BE2C (cell line): ENCODE data around the gene RPP30.
"Not testable (repeated sequence)": the region's sequence is repeated elsewhere in the genome, so short reads cannot be mapped to it uniquely, and the experiment has no call there.

ENCODE experiments used
- DNase-seq: peaks from one replicate; pipeline ENCODE4 v3.0.0-alpha.2; 2020
- H3K27me3 ChIP-seq: fragments of 250-450 bp; sonication (Bioruptor Pico); 2 replicates; pipeline ENCODE4 v1.5.1; 2020; ENCODE audit warnings: mild to moderate bottlenecking
- H3K36me3 ChIP-seq: fragments of 250-450 bp; sonication (Bioruptor Pico); 2 replicates; pipeline ENCODE4 v1.5.1; 2020; ENCODE audit warnings: mild to moderate bottlenecking
- H3K4me1 ChIP-seq: fragments of 250-450 bp; sonication (Bioruptor Pico); 2 replicates; pipeline ENCODE4 v1.5.1; 2020
- H3K4me3 ChIP-seq: 2 replicates; pipeline ENCODE4 v1.5.1; 2011; ENCODE audit warnings: low read depth, low read length
- H3K9me3 ChIP-seq: fragments of 250-450 bp; sonication (Bioruptor Pico); 2 replicates; pipeline ENCODE4 v1.5.1; 2020
- TF ChIP-seq, protein P1 (sequence below): IDR thresholded peaks from 2 replicates; pipeline ENCODE4 v1.5.1; 2012; ENCODE audit warnings: mild to moderate bottlenecking, low read depth, low read length

RPP30 gene

GRCh38 chr10:90880059-90880719 is 8.4 kb downstream of the RPP30 start:
- DNase-seq, H3K4me3 ChIP-seq, H3K27me3 ChIP-seq, H3K4me1 ChIP-seq, H3K9me3 ChIP-seq: not testable (repeated sequence)
- TF ChIP-seq, protein P1, sequence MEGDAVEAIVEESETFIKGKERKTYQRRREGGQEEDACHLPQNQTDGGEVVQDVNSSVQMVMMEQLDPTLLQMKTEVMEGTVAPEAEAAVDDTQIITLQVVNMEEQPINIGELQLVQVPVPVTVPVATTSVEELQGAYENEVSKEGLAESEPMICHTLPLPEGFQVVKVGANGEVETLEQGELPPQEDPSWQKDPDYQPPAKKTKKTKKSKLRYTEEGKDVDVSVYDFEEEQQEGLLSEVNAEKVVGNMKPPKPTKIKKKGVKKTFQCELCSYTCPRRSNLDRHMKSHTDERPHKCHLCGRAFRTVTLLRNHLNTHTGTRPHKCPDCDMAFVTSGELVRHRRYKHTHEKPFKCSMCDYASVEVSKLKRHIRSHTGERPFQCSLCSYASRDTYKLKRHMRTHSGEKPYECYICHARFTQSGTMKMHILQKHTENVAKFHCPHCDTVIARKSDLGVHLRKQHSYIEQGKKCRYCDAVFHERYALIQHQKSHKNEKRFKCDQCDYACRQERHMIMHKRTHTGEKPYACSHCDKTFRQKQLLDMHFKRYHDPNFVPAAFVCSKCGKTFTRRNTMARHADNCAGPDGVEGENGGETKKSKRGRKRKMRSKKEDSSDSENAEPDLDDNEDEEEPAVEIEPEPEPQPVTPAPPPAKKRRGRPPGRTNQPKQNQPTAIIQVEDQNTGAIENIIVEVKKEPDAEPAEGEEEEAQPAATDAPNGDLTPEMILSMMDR, result peak; percentile 60
- H3K36me3 ChIP-seq, result peaks cover 19% of the 10 kb centered on the region

DNA sequence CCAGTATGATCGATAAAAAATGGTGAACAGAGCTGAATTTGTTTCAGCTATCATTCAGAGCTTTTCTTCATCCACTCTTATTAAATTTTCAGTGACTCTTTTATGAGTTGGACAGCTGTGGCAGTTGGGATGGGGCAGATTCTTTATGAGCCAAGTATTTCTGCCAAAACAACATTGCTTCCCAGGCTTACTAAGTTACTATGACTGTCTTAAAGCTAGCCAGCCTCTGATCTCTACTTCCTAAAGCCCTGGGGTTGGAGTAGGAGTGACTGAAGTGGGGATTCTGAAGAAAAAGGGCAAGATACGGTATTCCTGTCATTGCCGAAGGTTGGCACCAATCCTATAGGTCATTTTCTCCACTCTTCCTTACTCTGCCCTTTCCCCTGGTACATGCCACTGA is 12.7 kb downstream of the RPP30 start:
- H3K36me3 ChIP-seq, result peaks cover 48% of the 10 kb centered on the region
- TF ChIP-seq, protein P1, result no peak
- DNase-seq, result no peak

DNA sequence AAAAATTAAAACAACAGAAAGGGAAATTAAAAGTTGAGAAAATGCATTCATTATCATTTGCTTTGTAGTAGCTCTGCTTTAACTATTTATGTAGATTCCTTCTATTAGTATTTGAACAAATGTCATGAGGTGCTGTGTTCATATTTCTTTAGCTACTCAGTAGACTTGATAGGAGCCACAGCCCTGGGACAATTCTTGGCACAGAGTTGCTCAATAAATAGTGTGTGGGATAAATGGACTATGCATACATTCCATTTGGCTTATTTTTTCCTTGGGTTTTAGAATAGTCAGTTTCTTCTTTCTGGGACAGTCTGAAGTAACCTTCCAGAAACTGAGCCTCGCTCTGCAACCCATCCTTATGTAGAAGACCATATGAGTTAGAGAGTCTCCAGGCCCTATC is 13.4 kb downstream of the RPP30 start:
- DNase-seq, result no peak
- TF ChIP-seq, protein P1, result no peak
- Histone ChIP-seq H3K4me1 (no peaks in the 10 kb centered on the region), H3K27me3 (no peaks in the 10 kb centered on the region), H3K4me3 (no peak overlapping the region), H3K9me3 (no peaks in the 10 kb centered on the region), H3K36me3 (peaks cover 52% of the 10 kb centered on the region)

More for the DNA sequence above, 12.7 kb downstream of the RPP30 start:
- no peaks in the 10 kb centered on the region for H3K27me3 ChIP-seq
- no peaks in the 10 kb centered on the region for H3K4me1 ChIP-seq
- no peaks in the 10 kb centered on the region for H3K9me3 ChIP-seq
- no peak overlapping the region for H3K4me3 ChIP-seq

GRCh38 chr10:90887555-90887954 is 15.8 kb downstream of the RPP30 start:
- no peak overlapping the region for H3K4me3 ChIP-seq
- DNase-seq, result no peak
- TF ChIP-seq, protein P1, result no peak
- peaks cover 58% of the 10 kb centered on the region for H3K36me3 ChIP-seq
- no peaks in the 10 kb centered on the region for H3K27me3 ChIP-seq
- H3K4me1 ChIP-seq, result no peaks in the 10 kb centered on the region
- H3K9me3 ChIP-seq, result no peaks in the 10 kb centered on the region

DNA sequence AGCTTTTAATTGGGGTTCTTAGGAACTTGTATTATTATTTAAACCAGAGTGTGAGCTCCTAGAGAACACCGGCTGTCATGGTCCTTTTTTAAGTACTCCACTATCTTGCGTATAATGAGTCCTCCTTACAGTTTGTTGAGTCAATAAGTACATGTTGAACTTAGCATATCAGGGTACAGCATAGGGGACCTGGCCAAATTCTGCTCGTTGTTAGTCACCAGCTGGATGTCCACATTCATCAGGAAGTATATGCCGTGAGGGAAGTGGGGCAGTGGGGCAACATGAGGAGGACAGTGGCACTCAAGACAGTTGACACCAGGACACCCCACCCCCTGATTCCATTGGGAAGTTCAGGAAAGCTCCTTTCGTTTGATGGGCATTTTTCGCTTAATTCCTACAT is 16.6 kb downstream of the RPP30 start:
- peaks cover 65% of the 10 kb centered on the region for H3K36me3 ChIP-seq
- DNase-seq, result no peak
- TF ChIP-seq, protein P1, result no peak
- no peak overlapping the region for H3K4me3 ChIP-seq
- no peaks in the 10 kb centered on the region for H3K9me3 ChIP-seq
- H3K4me1 ChIP-seq, result no peaks in the 10 kb centered on the region
- no peaks in the 10 kb centered on the region for H3K27me3 ChIP-seq

GRCh38 chr10:90889636-90890035 is 17.9 kb downstream of the RPP30 start:
- no peak for DNase-seq
- TF ChIP-seq, protein P1, result no peak
- Histone ChIP-seq H3K4me3 (no peak overlapping the region), H3K27me3 (no peaks in the 10 kb centered on the region), H3K9me3 (no peaks in the 10 kb centered on the region), H3K4me1 (no peaks in the 10 kb centered on the region; the same call in 1 of the 2 replicates), H3K36me3 (peaks cover 72% of the 10 kb centered on the region)
